Epithelial cell of esophagus (primary cell): ENCODE data around the gene PBRM1.

Experiments used
- DNase-seq: peaks from one replicate; pipeline ENCODE4 v3.0.0; 2010; ENCODE audit warnings: low read depth
- H3K4me3 ChIP-seq: 2 replicates; pipeline ENCODE4 v1.5.1; 2011; ENCODE audit warnings: mild to moderate bottlenecking, low read length, control low read depth
- TF ChIP-seq, protein P1 (sequence below): IDR thresholded peaks from 2 replicates; pipeline ENCODE4 v1.5.1; 2011; ENCODE audit warnings: low read depth, mild to moderate bottlenecking, low read length, control low read depth, inconsistent platforms; ENCODE audit not compliant: insufficient read depth; ENCODE audit errors: missing control alignments

PBRM1 gene

DNA sequence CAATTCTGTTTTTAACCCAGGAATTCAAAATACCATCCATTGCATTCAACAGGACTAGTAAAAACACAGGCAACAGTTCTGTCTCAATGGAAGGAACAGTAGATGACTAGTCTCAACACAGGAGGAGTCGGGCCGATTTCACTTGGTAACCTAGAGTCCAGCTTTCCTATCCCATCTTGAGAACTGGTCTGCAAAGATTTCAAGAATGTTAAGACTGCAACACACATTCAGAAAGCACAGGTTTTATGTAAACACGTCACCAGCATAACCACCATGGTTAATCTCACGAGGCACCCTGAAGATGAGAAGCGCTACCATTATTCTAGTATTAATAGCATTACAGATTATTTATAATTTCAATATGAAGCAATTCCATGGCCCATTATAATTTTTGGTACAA, 127.3 kb downstream of the PBRM1 start:
- H3K4me3 ChIP-seq: no peak overlapping the region
- TF ChIP-seq, protein P1, sequence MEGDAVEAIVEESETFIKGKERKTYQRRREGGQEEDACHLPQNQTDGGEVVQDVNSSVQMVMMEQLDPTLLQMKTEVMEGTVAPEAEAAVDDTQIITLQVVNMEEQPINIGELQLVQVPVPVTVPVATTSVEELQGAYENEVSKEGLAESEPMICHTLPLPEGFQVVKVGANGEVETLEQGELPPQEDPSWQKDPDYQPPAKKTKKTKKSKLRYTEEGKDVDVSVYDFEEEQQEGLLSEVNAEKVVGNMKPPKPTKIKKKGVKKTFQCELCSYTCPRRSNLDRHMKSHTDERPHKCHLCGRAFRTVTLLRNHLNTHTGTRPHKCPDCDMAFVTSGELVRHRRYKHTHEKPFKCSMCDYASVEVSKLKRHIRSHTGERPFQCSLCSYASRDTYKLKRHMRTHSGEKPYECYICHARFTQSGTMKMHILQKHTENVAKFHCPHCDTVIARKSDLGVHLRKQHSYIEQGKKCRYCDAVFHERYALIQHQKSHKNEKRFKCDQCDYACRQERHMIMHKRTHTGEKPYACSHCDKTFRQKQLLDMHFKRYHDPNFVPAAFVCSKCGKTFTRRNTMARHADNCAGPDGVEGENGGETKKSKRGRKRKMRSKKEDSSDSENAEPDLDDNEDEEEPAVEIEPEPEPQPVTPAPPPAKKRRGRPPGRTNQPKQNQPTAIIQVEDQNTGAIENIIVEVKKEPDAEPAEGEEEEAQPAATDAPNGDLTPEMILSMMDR: no peak
- DNase-seq: no peak

- no peak for DNase-seq
- H3K4me3 ChIP-seq: no peak overlapping the region
- TF ChIP-seq, protein P1: no peak
Measured at GRCh38 chr3:52557011-52557960, 128.4 kb downstream of the PBRM1 start.

DNA sequence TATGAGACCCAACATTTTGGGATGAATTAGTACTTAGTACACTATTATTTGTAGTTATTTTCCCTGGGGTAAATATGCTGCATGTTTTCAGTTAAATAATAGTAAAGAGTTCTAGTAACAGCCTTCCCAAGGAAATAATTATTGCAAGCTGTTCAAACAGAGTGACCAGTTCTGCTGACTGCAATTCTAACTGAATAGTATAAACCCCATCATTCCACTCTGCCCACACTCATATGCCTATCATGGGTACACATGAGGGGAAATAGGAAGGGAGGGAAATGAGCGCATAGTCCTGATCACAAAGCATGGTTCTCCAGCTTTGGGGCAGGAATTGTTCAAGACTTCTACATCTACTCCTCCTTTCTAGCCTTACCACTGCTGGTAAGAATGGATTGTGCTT, 130.7 kb downstream of the PBRM1 start:
- H3K4me3 ChIP-seq: no peak overlapping the region
- no peak for DNase-seq
- TF ChIP-seq, protein P1: no peak

DNA sequence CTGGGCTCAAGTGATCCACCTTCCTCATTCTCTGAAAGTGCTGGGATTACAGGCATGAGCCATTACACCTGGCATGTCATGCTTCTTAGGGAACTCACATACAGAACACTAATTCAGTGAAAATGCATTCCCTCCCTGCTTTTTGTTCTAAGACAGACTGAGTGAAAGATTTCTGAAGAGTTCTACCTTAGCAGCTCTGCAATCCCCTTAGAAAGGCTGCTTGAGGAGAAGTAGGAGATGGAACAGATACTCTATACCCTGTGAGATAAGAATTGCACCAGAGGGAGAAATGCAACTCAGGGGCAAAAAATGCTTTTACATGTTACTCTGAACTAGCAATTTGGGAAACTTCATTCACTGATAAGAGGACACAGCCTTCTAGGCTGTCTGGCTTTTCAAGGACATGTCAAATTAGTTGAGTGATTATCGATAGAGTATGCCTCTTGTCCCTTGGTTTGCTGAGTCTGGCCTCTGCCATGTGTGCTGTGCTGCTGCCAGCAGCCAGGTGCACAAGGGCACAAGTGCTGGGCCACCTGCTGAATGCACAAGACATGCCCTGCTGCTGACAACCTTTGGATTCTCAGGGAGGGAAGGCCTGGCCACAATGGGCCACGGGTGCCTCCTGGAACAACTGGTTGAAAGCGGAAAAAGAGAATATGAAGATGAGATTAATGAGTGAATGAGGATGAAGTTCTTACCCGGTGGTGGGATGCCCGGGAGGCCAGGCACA, 131.5 kb downstream of the PBRM1 start:
- DNase-seq: no peak
- no peak overlapping the region for H3K4me3 ChIP-seq
- TF ChIP-seq, protein P1: no peak

DNA sequence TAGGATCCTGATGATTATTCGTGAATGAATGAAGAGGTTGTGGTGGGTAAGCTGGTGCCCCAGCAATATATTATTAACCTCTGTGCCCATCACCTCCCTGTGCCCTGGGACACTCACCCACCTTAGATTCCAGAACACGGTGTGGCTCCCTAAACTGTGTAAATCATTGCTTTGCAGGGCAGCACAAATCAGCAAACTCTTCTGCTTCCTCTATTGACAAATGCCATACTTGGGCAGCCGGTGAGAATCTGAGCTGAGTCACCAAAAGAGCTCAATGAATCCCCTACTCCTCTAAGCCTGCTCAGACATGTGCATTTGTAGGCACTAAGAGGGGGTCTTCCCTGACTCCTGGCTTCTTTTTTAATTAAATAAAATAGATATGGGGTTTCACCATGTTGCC, 133.6 kb downstream of the PBRM1 start:
- TF ChIP-seq, protein P1: no peak
- DNase-seq: peak; percentile 64
- H3K4me3 ChIP-seq: no peak overlapping the region

DNA sequence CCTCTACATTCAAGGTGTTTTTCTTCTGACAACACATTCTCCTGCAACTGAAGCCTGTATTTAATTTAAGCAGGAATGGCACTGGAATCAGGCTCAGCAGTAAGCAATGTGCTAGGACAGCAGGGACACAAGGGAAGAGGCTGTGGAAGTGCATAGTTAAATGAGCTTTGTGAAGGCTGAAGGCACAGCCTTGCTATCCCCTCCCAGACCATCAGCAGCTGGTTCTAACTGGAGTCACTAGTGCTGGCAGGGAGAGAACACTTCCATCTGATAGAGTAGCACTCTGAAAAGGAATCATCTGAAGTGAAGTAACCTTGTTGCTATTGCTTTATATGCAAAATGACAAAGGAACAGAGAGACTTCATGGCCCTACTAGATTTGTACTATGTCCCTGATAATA, 134.6 kb downstream of the PBRM1 start:
- H3K4me3 ChIP-seq: no peak overlapping the region
- DNase-seq: no peak
- TF ChIP-seq, protein P1: no peak
